ENCODE measurements around the gene BRD8.

- TF ChIP-seq SIN3A (IDR thresholded peaks at IDR 0.05; ENCODE audit: borderline replicate concordance, insufficient read depth, low read length) (no peak), TAF1 (IDR thresholded peaks at IDR 0.05; ENCODE audit: borderline replicate concordance, insufficient read depth, low read length) (no peak), REST (IDR thresholded peaks at IDR 0.05; ENCODE audit: insufficient read depth in 1 of 2, low read depth in 2 of 2, low read length in 2 of 2) (no peak), POLR2AphosphoS5 (IDR thresholded peaks at IDR 0.05; ENCODE audit: low read depth, low read length) (no peak), FOXP2 (optimal IDR thresholded peaks at IDR 0.05; ENCODE audit: borderline replicate concordance, extremely low read depth, extremely low read length, insufficient read depth) (no peak)
Observed at GRCh38 chr5:138163721-138164120, 14.7 kb downstream of the BRD8 start.
